GM19438 (cell line): ENCODE measurements around the gene TMEM163.
"Not testable (repeated sequence)": the region's sequence is repeated elsewhere in the genome, so short reads cannot be mapped to it uniquely, and the experiment has no call there.

Source experiments
- ATAC-seq: cut with Tn5 transposase; IDR thresholded peaks from one replicate; pipeline ENCODE4 v1.9.1; 2021; ENCODE audit warnings: low read depth; ENCODE audit not compliant: unreplicated experiment

The TMEM163 gene

DNA sequence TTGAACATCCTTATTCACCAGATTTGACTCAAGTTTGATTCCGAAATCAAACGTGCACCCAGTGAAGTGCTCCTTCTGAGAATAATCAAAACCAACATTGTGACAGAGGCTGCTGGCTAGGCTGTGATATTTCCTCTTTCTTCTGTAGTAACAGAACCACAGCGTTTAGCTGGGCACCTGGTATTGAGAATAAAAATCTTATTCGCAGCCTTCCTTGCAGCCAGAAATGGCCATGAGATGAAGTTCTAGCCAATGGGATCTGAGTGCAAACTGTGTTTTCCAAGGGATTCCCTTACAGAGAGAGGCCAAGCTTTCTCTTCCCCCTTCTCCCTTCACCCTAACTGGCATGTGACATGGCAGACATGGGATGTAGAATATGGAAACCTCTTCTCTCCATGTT is 51.7 kb downstream of the TMEM163 start:
- ATAC-seq = no peak

DNA sequence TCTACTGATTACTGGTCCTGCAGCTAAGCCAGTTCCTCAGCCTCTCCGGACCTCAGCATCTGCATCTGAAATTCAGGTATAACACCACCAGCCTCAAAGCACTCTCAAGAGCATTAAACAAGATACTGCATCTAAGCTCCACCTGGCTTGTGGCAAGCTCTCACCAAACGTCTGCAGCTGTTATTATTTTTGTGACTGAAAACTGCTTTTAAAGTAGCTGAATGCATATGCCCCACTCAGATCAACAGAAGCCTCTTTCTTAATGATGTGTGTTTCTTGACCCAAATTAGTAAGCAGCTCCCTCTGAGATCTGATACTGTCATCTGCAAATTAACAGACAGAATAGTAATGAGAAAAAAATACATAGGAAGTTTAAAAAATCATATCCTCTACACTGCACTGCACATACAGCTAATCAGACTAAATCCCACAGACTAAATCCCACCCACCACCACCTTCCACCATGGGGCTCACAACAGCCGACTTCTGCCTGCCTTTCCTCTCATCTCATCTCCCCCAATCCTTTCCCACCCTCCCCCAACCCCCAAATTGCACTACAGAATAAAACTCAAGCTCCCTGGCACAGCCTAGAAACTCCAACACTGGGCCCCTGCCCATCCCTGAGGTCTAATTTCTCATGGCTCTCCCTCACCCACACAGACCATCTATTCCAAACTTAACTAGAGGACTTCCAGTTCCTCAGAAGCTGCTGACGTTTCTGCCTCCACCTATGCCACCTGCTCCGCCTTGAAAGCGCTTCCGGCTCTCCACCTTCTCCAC is 52.9 kb downstream of the TMEM163 start:
- no peak for ATAC-seq

DNA sequence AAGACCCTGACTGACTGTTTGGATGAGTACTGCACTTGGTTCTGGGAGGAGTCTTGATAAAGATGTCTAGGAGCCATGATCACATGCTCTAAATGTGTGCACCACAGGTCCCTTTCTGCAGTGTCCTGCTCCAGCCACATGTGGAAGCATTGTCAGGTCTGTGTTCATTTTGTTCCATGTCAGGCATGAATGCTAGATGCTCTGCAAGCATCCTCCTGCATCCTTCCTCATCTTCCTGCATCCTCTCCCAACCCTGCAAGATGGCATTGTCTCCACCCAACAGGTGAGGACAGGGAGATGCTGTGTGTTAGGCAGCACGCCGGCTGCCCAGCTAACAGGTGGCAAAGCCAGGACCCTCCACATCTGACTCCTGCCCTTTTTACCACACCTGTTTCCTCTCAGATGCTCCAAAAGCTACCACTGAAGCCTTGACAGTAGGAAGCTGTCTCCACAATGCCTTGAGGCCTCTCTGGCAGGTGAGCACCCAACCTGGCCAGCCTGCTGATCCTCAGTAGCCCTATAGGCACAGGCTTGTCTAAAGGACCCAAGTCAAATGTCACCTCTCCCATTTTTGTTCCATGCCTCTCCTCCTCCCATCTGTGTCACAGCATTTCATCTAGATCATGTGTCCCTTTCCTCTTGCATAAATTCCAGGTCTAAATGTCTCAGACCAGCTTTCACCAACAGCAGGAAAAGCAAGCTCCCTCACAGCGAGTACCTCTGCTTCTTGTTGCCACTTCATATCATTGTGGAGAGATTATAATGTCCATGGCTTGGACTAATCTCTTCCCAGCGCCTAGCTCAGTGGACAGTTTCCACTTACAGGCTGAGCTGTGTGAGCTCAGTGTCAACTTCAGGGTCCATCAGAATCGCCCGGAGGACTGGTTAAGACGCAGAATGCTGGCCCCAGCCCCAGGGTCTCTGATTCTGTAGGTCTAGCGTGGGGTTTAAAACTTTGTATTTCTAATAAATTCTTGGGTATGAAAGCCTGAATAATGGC is 55.0 kb downstream of the TMEM163 start:
- no peak for ATAC-seq

DNA sequence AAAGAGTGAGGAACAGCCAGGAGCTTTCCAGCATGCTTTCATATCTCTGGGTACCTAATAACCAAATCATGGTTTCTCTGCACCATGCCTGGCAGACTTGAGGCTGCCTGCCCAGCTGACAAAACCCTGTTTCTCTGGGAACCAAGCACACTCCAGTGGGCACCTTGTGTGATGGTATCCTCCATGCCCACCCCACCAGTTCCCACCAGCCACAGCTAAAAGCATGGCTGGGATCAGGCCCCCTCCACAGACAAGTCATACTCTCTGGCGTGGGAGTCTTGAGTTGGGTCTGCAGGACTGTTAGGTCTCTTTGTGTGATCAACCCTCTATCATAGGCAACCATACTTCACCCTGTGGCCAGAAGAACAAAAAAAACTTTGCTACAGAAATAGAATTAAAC is 56.0 kb downstream of the TMEM163 start:
- no peak for ATAC-seq

DNA sequence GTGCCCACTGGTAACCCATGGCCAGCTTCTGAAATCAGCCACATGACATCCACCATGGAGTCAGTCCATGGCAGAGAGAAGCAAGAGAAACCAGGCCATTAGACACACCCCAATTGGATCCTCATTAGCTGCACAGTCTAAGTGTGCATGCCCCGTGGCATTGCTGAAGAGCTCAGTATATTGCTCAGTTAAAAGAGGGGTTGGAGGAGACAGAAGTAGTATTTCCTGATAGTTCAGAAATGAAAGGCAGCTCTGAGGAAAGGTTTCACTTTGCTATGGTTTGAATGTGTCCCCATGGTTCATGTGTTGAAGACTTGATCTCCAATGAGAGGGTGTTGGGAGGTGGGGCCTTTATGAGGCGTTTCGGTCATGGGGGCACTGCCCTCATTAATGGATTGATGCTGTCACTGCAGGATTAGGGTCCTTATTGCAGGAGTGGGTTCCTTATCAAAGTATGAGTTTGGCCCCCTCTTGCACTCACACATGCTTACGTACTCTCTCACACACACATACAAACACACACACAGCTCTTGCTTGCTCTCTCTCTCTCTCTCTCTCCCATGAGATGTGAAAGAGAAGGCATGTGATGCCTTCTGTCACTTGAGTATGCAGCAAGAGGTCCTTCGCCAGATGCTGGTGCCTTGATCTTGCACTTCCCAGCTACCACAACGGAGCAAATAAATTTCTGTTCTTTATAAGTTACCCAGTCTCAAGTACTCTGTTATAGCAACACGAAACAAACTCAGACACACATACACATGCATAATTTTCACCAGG is 58.0 kb downstream of the TMEM163 start:
- no peak for ATAC-seq

DNA sequence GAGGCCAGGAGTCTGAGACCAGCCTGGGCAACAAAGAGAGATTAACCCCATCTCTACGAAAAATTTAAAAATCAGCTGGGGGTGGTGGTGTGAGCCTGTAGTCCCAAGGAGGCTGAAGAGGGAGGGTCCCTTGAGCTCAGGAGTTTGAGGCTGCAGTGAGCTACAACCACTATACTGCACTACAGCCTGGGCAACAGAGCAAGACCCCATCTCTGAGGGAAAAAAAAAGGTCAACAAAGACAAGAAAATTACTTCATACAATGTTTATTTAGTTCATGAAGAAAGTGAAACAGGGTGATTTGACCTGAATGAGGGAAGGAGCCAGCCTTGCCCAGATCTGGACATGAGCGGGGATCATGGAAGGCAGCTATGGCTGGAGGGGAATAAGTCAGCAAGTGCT is 59.1 kb downstream of the TMEM163 start:
- ATAC-seq = no peak

DNA sequence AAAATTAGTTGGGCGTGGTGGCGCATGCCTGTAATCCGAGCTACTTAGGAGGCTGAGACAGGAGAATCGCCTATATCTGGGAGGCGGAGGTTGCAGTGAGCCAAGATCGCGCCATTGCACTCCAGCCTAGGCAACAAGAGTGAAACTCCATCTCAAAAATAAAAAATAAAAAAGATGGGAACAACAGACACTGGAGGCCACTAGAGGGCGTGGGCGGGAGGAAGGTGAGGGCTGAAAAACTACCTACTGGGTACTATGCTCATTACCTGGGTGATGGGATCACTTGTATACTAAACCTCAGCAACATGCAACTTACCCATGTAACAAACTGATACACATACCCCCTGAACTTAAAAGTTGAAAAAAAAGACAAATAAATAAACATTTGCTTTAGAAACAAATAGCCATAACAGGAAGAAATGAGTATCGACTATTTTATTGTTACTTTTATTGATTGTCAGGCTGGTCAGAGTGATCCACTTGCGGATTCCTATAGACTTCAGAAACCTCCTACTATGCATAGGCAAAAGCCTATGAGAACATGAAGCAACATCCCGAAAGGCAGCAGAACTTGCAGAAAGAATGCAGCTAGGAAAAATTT is 61.0 kb downstream of the TMEM163 start:
- no peak for ATAC-seq

DNA sequence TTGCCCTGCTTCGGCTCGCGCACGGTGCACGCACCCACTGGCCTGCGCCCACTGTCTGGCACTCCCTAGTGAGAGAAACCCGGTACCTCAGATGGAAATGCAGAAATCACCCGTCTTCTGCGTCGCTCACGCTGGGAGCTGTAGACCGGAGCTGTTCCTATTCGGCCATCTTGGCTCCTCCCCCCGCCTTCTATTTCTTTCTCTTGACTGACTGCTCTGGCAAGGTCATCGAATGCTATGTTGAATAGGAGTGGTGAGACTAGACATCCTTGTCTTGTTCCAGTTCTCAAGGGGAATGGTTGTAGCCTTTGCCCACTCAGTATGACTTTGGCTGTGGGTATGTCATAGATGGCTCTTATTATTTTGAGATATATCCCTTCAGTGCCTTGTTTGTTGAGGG is 62.4 kb downstream of the TMEM163 start:
- ATAC-seq = not testable (repeated sequence)

DNA sequence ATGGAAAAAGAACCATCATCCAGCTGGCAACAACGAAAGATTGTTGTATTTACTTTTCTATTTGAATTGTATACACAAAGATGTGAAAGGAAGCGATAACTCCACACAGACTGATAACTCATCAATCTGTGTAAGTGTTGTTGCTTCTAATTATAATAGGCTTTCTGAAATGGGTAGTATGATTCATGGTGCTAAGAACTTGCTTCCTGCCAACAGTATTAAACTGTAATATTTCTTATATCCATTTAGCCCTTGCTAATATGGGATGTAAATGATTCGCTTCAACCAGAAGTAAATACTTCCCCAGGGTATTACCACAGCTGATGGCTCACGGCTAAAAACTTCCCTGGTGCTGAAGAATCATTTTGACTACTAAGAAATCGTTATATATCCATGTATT is 70.2 kb downstream of the TMEM163 start:
- ATAC-seq = no peak

DNA sequence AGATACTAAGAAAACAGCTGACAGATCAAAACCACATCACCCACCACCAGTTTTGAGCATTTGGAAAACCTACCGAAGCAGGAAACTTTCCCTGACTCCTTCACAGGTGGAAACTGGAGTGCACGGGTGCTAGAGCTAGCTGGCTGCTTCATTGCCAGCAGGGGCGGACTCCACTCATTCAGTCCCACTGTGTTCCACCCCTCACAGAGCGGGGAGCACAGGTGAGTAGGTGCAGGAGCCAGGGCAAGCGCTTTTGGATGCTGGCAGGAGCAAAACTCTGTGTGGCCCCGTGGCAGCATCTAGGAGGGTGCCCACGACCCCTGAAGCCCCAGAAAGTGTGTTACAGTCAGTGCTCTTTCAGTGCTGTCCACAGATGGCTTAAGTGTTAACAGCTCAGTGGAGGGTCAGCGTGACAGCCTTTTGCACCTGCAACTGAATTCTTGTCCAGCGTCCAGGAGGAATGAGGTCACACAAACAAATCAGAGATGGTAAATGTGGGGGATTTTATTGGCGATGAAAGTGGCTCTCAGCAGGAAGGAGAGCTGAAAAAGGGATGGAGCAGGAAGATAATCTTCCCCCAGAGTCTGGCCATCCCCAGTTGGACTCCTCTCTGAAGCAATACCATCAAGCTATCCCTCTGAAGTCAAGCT is 71.1 kb downstream of the TMEM163 start:
- no peak for ATAC-seq

DNA sequence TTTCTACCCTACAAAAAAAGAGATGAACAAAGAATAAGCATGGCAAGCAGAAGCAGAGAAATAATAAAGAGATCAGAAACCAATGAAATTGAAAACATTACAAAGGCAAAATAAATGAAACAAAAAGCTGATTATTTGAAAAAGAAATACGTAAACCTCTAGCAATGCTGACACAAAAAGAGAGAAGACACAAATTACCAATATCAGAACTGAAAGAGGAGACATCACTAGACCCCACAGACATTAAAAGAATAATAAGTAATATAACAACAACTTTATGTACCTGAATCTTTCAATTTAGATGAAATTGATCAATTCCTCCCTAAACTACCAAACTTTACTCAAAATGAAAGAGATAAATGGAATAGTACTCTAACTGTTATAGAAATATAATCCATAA is 75.9 kb downstream of the TMEM163 start:
- no peak for ATAC-seq

DNA sequence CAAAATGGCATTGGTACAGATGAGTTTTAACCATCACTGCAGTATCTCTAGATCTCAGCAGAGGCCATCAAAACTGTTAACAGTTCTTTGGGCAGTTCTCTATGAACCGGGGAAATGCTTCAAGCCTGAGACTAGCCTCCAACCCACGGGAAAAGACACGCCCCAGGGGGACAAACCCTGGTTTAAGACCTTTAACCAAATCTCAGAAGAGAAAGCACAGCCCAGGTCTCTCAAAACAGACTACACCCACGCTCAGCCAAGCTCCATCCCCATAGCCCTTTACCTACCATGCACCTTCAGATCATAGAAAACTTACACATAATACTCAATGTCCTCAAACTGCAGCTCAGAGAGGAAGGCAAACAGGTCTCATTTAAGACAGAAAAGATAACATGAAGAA is 78.3 kb downstream of the TMEM163 start:
- ATAC-seq = no peak

DNA sequence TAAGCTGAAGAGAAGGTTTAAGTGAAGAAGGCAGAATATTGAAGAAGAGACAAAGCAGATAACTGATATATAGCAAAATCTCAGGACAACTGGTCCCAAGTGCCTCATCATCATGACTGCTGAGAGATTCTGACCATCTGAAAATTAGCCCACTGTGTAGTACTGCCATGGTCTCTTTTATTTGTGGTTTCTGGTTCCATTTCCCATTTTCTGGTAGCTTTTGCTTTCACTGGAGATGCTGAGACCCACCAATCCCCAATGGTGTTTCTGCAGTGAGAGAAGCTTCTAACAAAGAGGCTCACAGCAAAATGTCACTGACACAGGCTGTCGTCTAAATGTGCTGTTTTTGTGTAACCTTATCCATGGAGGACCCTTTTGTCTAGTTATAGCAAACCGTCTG is 79.5 kb downstream of the TMEM163 start:
- no peak for ATAC-seq

DNA sequence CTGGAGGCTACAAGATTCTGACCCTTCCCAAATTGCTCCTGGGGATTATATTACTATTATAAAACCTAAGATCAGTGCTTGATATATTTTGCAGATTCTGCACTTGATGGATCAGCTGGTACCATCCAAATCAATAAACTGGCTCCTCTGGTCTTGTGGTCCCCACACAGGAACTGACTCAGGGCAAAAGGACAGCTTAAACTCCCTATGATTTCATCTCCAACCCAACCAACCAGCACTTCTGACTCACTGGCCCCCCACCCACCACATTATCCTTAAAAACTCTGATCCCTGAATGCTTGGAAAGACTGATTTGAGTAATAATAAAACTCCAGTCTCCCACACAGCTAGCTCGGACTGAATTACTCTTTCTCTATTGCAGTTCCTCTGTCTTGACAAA is 82.1 kb downstream of the TMEM163 start:
- ATAC-seq = no peak

DNA sequence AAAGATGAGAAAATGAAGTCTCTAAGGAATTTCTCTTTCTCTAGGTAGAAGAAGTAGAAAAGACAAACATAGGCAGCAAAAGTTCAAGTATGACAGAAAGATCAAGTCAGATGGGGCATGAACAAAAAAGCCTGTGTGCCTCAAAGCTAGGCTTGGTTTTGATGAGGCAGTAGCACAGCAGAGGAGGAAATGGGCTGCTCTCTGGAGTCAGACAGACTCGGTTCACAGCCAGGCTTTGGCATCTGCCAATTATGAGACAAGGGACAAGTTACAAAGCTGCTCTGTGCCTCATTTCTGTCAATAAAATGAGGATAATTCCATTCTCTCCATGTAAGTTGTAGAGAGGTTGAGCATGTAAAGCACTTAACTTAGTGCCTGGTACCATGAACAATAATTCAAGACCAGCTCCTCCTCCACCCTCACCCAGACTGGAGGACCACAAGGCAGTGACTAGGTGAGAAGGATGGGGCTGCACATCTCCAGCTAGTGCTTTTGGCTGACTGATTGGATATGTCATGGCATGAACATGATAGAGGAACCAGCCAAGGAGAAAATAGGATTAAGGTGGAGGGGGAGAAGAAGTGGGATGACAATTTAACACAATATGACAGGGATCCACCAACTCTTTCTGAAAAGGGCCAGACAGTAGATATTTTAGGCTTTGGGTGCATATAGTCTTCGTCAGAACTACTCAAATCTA is 84.6 kb downstream of the TMEM163 start:
- no peak for ATAC-seq

DNA sequence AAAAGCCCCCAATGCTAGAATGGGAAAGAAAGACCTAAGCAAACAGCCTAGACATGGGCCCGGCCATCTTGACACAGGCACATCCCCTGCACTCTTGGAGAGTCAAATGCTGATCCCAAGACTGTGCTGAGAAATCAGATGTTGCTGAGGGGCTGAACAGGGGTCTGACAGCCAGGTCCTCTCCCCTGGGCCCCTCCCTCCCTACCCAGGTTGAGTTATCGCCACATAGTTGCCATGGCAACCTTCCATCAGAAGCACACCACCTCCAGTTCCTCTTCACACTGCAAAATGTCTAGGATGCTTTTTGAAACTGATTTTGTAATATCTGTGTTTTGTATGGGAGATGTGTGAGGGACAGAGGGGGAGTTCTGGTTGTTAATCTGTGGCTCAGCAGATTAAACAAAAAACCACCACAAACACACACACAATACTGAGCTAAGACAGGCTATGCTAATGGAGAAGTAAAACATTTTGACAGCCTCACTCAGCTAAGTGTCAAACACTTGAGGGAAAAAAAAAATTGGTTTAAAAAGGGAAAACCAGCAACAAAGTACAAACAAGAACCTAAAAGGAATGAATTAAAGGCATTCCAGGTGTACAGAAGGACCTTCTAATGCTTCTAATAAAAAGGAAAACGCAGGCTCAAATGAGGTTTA is 88.2 kb downstream of the TMEM163 start:
- no peak for ATAC-seq

DNA sequence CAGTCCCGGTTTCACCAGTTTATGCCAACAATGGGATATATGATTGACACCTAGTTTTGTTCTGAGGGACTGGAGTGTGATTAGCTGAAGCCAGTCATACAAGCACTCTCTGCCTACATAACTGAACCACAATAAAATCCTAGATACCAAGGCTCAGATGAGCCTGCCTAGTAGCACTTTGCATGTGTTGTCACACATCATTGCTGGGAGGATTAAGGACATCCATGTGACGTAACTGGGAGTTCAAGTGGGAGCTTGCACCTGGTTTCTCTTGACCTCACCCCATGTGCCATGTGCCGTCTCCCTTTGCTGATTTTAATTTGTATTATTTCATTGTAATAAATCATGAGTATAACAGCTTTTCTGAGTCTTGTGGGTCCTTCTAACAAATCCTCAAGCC is 90.3 kb downstream of the TMEM163 start:
- no peak for ATAC-seq

DNA sequence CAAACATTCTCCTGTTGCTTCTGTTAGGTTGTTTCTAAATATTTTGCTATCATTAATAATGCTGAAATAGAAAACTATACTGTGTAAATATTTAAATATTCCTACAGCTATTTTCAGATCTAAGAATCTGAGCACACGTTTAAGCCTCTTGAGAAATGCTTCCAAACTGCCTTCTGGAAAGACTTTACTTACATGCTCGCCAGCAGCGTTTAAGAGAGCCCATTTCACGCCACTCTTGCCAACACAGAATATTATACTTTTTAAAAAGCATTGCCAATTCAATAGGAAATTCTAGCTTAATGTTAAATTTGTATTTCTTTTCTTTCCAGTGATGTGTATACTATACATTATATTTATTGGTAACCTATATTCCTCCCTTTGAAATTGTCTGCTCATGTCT is 92.0 kb downstream of the TMEM163 start:
- ATAC-seq = no peak

DNA sequence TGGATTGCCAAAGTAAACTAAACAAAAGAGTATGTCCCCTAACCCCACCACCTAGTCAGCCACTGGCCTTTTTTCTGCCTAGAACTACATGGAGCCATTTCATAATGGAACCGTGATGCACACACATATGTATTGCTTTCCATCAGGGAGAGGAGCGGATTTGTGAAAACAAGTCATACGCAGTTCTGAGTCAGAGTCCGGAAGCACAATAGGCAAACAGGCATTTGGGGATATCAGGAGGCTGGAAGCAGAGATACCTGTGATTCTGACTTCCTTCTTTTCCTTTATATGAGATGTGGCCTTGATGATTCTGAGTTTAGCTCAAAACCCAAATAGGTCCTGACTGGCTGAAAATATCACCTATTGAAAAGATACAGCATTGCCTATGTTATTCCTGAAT is 93.5 kb downstream of the TMEM163 start:
- ATAC-seq = no peak
